Stimulated activated CD8-positive, alpha-beta memory T cell treated with anti-CD3 and anti-CD28 coated beads, Interleukin-4, amount 100 ng/mL, for 48 hours (primary cell): ENCODE measurements around the gene CTU1.
"Not testable (repeated sequence)": the region's sequence is repeated elsewhere in the genome, so short reads cannot be mapped to it uniquely, and the experiment has no call there.

Experiments
- DNase-seq: peaks from one replicate; pipeline ENCODE4 v3.0.0-alpha.2; 2020

The CTU1 gene

GRCh38 chr19:51108066-51108804 lies at the start of gene CTU1:
Gene CTU1, minus strand, starts transcription at chr19:51108409. Its CDS starts 3,840 bp downstream, at chr19:51104569.
- peak; percentile 97 for DNase-seq

- DNase-seq: no peak
These were observed 49.1 kb upstream of the CTU1 start for GRCh38 chr19:51157265-51157664.

- no peak for DNase-seq
These were observed 48.5 kb upstream of the CTU1 start for GRCh38 chr19:51156710-51157109.

GRCh38 chr19:51150627-51151026 lies 42.4 kb upstream of the CTU1 start:
- no peak for DNase-seq

- no peak for DNase-seq
These were observed 40.4 kb upstream of the CTU1 start for GRCh38 chr19:51148580-51148979.

- no peak for DNase-seq
These were observed 39.5 kb upstream of the CTU1 start for GRCh38 chr19:51147663-51148062.

GRCh38 chr19:51146751-51147150 lies 38.5 kb upstream of the CTU1 start:
- DNase-seq: no peak

- DNase-seq: no peak
These were observed 37.8 kb upstream of the CTU1 start for GRCh38 chr19:51145916-51146493.

- no peak for DNase-seq
These were observed 36.4 kb upstream of the CTU1 start for GRCh38 chr19:51144482-51145045.

- no peak for DNase-seq
These were observed 35.3 kb upstream of the CTU1 start for GRCh38 chr19:51143486-51143885.

- not testable (repeated sequence) for DNase-seq
These were observed 34.7 kb upstream of the CTU1 start for GRCh38 chr19:51142809-51143475.

- no peak for DNase-seq
These were observed 33.9 kb upstream of the CTU1 start, which contains the start of gene SIGLEC7 for GRCh38 chr19:51142119-51142518. Gene SIGLEC7, plus strand, starts transcription at chr19:51142301. Its CDS starts 69 bp downstream, at chr19:51142370.

GRCh38 chr19:51141181-51141580 lies 33.0 kb upstream of the CTU1 start:
- no peak for DNase-seq

- DNase-seq: no peak
These were observed 32.2 kb upstream of the CTU1 start for GRCh38 chr19:51140441-51140840.

GRCh38 chr19:51139299-51140014 lies 31.2 kb upstream of the CTU1 start:
- DNase-seq: no peak

- no peak for DNase-seq
These were observed 30.4 kb upstream of the CTU1 start for GRCh38 chr19:51138549-51138979.

- DNase-seq: peak; percentile 23
These were observed 29.7 kb upstream of the CTU1 start for GRCh38 chr19:51137792-51138425.

GRCh38 chr19:51136851-51137551 lies 28.8 kb upstream of the CTU1 start:
- peak; percentile 20 for DNase-seq

- no peak for DNase-seq
These were observed 28.0 kb upstream of the CTU1 start for GRCh38 chr19:51135986-51136762.

GRCh38 chr19:51135004-51135403 lies 26.8 kb upstream of the CTU1 start:
- no peak for DNase-seq
